A172 (cell line): ENCODE data around the gene CEP57L1. TPM values are rescaled to one million over a fixed set of nuclear protein-coding genes. Genes with fewer than 3 reads are reported as not detected.
"Not testable (repeated sequence)": the region's sequence is repeated elsewhere in the genome, so short reads cannot be mapped to it uniquely, and the experiment has no call there.

Source experiments
- DNase-seq: peaks from one replicate; pipeline ENCODE4 v3.0.0-alpha.2; 2015; ENCODE audit warnings: low spot score
- total RNA-seq: library from RNA; depleted of rRNA; stranded (reverse); fragments of >200 nt; shearing (Covaris generic); gene quantifications from 2 replicates; pipeline ENCODE4 v1.2.3, GENCODE V29; 2014

The CEP57L1 gene
- total RNA-seq, 1 experiment from 2014 or later, result 43.0 TPM

DNA sequence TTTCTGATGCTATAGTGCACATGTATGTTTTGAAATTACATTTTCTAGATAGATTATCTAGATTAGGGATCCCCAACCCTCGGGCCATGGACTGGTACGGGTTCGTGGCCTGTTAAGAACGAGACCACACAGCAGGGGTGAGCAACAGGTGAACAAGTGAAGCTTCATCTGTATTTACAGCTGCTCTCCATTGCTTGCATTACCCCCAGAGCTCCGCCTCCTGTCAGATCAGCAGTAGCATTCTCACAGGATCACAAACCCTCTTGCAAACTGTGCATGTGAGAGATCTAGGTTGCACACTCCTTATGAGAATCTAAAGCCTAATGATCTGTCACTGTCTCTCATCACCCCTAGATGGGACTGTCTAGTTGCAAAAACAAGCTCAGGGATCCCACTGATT, 10.4 kb downstream of the CEP57L1 start:
- no peak for DNase-seq

DNA sequence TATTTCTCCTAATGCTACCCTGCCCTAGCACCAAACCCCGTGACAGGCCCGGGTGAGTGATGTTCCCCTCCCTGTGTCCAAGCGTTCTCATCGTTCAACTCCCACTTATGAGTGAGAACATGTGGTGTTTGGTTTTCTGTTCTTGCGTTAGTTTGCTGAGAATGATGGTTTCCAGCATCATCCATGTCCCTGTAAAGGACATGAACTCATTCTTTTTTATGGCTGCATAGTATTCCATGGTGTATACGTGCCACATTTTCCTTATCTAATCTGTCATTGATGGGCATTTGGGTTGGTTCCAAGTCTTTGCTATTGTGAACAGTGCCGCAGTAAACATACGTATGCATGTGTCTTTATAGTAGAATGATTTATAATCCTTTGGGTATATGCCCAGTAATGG, 14.4 kb downstream of the CEP57L1 start:
- not testable (repeated sequence) for DNase-seq

DNA sequence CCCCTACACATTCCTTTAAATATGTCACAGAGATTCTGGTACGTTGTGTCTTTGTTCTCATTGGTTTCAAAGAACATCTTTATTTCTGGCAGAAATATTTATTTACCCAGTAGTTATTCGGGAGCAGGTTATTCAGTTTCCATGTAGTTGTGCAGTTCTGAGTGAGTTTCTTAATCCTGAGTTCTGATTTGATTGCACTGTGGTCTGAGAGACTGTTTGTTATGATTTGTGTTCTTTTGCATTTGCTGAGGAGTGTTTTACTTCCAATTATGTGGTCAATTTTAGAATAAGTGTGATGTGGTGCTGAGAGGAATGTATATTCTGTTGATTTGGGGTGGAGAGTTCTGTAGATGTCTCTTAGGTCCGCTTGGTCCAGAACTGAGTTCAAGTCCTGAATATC, 17.4 kb downstream of the CEP57L1 start:
- not testable (repeated sequence) for DNase-seq

DNA sequence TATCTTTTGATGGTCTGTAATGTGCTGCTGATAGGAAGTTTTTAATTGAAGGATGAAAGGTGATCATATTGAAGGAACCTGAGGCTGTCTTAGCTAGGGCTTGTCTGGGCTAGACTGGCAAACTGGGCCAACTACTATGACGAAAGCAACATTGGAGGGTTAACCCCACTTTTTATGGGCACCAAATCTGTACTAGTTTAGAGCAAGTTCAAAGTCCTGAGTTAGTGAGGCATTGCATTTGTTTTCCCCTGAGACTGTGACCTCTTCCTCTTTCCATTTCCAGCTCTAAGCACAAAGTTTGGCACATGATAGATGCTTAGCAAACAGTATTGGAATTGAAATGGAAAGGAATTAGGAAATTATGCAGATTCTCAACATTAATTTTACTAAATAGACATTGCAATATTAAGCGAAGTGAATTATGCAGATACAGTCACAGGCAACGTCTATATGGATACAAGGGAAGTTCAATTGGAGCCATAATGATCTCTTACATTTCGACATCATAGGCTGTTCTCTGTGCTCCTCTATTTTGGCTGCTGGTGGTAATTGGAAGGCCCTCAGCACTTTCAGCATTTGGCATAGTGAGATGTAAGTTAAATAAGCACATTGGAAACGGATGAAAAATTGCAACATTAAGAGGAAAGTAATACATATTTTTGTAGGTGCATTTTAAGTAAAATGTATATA, 22.2 kb downstream of the CEP57L1 start:
- no peak for DNase-seq

DNA sequence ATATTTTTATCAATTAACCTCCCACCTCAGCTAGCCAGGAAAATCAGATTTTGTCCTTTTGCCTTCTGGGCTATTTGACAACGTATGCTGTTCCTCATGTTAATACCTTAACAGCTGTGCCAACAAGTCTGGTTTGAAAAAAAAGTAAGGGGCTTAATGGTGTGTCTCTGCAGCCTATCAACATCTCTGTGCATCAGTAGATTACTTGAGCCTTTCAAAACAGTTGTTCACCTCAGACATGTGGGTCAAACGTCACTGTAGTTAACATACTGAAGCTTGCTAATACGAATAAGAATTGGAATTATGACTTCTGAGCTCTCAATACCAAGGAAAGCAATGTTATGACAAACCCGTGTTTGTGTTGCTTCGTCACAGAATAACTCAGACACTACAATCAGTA, 23.0 kb downstream of the CEP57L1 start:
- DNase-seq, result no peak

DNA sequence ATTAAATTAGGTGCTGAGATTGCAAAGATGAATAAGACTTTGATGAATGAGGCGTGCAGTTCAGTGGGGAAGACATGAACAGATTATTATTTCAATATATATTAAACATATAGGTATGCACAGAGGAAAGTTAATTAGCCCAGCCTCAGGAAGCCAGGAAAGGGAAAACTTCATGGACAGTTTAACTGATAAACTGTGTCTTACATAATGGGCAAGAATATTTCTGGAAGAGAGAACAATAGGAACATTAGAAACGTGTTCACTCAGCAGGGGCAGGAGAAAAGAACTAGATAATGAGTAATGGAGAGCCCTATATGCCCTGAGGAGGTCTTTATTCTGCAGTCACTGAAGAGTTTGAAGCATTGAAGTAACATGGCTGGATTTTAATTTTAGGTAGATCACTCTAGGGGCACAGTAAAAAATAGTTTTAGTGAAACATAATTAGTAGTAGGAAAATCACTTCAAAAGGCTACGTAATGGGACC, 23.6 kb downstream of the CEP57L1 start:
- DNase-seq, result no peak

DNA sequence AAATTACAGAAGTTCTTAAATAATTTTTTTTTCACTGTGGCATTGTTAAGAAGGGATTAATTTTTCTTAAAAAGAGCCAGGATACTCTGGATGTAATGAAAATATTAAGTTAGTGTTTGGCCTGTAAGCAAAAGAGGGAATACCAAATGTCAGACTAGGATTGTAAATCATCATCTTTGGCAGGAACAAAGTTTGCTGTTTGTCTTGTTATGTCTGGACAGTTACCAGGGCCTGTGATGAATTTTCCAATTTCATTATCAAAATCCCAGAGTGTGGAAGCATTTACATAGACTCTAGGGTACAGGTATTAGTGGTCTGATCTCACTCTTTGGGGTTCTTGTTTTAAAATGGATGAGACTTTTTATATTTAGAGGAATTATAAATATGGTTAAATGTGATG, 26.1 kb downstream of the CEP57L1 start:
- DNase-seq, result no peak

DNA sequence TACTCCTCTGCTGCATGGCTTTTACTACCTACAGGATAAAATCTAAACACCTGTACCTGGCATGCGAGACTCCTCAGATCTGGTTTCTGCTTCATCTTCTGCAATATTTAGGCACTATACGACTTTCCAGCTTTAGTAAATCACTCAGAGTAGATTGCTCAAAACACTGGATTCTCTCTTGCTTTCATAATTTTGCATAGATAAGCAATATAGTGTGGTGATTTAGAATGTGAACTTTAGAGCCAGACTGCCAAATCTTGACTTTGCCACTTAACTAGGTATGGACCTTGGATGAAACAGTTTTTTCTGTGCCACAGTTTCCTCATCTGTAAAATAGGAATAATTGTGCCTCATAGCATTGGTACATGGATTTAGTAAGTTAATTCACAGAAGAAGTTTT, 28.9 kb downstream of the CEP57L1 start:
- DNase-seq, result no peak

DNA sequence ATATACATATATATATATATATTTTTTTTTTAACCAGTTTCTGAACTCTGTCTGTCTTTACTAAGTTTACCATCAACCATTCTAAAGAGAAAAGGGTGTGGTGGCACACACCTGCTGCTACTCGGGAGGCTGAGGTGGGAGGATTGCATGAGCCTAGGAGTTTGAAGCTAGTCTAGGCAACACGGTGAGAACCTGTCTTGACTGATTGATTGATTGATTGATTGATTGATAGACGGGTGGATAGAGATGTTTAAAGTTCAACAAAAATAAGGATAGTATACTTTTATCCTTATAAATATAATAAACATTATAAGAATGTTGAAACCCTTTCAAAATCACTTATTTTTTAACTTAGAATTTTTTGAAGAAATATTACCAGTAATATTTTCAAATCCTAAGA, 30.2 kb downstream of the CEP57L1 start:
- no peak for DNase-seq

DNA sequence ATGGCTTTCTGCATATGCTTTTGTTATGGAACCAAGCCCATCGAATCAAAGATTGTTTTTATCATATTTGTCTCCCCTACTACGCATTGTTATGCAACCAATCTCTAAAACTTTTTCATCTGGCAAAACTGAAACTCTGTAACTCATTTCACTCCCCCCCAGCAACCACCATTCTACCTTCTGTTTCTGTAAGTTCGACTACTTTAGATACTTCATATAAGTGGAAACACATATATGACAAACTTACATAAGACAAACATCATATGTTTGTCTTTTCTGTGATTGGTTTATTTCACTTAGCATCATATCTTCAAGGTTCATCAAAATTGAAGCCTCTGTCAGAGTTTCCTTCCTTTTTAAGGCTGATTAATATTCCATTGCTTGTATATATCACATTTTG, 34.8 kb downstream of the CEP57L1 start:
- DNase-seq, result no peak

DNA sequence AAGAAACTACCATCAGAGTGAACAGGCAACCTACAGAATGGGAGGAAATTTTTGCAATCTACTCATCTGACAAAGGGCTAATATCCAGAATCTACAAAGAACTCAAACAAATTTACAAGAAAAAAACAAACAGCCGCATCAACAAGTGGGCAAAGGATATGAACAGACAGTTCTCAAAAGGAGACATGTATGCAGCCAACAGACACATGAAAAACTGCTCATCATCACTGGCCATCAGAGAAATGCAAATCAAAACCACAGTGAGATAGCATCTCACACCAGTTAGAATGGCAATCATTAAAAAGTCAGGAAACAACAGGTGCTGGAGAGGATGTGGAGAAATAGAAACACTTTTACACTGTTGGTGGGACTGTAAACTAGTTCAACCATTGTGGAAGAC, 40.3 kb downstream of the CEP57L1 start:
- DNase-seq, result not testable (repeated sequence)

DNA sequence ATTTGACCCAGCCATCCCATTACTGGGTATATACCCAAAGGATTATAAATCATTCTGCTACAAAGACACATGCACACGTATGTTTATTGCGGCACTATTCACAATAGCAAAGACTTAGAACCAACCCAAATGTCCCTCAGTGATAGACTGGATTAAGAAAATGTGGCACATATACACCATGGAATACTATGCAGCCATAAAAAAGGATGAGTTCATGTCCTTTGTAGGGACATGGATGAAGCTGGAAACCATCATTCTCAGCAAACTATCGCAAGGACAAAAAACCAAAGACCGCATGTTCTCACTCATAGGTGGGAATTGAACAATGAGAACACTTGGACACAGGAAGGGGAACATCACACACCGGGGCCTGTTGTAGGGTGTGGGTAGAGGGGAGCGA, 40.7 kb downstream of the CEP57L1 start:
- DNase-seq, result not testable (repeated sequence)

DNA sequence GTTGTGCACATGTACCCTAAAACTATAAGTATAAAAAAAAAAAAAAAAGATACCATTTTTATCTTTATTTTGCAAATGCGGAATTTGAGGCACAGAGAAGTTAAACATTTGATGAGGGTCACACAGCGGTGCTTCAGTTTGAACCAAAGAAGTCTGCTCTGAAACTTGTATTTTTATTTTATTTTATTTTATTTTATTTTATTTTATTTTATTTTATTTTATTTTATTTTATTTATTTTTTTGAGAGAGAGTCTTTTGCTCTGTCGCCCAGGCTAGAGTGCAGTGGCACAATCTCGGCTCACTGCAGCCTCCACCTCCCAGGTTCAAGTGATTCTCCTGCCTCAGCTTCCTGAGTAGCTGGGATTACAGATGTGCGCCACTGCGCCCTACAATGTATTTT, 41.2 kb downstream of the CEP57L1 start:
- DNase-seq, result not testable (repeated sequence)

DNA sequence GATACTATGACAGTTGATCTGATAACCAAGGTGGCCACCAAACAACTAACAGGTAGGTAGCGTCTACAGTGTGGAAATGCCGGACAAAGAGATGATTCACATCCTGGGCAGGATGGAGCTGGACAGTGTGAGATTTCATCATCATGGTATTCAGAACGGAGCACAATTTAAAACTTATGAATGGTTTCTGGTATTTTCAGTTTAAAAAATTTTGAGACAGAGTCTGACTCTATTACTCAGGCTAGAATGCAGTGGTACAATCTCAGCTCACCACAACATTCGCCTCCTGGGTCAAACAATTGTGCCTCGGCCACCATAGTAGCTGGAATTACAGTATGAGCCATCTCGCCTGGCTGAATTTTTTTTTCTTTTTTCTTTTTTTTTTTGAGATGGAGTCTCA, 43.8 kb downstream of the CEP57L1 start:
- DNase-seq, result peak; percentile 48

DNA sequence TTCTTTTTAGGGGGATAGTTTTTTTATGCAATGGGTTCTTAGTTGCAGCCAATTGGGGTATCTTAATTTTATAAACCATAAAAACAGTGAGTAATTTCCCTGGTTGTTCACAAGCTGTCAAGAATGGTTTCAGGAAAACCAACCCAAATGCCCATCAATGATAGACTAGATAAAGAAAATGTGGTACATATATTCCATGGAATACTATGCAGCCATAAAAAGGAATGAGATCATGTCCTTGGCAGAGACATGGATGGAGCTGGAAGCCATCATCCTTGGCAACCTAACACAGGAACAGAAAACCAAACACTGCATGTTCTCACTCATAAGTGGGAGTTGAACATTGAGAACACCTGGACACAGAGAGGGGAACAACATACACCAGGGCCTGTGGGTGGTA, 46.8 kb downstream of the CEP57L1 start:
- not testable (repeated sequence) for DNase-seq

DNA sequence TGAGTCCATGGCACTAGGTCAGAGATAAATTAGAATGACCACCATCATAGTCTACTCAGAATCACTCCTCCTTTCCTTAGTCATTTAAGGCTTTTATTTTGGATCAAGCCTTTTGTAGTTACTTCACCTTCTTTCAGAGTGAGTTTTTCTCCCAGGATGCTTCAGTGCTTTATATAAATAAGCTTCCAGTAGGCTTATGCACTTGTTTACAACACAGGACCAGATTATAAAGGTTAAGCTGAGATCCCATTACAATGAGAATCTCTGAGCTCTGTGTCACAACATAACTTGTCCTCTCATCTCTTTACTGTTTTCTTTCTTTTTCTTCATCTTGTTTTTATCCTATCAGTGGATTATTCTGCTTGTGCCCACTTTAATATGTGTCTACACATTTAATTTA, 47.9 kb downstream of the CEP57L1 start:
- no peak for DNase-seq

DNA sequence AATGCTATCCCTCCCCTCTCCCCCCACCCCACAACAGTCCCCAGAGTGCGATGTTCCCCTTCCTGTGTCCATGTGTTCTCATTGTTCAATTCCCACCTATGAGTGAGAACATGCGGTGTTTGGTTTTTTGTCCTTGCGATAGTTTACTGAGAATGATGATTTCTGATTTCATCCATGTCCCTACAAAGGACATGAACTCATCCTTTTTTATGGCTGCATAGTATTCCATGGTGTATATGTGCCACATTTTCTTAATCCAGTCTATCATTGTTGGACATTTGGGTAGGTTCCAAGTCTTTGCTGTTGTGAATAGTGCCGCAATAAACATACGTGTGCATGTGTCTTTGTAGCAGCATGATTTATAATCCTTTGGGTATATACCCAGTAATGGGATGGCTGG, 52.9 kb downstream of the CEP57L1 start:
- not testable (repeated sequence) for DNase-seq

DNA sequence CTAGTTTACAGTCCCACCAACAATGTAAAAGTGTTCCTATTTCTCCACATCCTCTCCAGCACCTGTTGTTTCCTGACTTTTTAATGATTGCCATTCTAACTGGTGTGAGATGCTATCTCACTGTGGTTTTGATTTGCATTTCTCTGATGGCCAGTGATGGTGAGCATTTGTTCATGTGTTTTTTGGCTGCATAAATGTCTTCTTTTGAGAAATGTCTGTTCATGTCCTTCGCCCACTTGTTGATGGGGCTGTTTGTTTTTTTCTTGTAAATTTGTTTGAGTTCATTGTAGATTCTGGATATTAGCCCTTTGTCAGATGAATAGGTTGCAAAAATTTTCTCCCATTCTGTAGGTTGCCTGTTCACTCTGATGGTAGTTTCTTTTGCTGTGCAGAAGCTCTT, 53.4 kb downstream of the CEP57L1 start:
- DNase-seq, result not testable (repeated sequence)

DNA sequence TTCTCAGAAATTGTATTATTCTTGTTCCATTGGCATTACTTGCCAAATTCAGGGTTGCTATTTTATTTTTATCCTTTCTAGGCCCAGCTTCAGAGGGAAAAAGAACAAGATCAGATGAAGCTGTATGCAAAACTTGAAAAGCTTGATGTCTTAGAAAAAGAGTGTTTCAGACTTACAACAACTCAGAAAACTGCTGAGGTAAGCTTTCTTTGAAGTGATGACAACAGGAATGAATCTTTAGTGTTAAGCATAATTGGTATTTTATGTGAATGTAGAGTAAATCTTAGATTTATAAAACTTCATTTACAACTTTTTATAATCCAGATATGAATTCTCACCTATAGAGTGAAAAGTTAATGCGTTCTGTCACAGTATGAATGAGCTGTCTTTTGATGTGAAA, 58.4 kb downstream of the CEP57L1 start:
- DNase-seq, result no peak

DNA sequence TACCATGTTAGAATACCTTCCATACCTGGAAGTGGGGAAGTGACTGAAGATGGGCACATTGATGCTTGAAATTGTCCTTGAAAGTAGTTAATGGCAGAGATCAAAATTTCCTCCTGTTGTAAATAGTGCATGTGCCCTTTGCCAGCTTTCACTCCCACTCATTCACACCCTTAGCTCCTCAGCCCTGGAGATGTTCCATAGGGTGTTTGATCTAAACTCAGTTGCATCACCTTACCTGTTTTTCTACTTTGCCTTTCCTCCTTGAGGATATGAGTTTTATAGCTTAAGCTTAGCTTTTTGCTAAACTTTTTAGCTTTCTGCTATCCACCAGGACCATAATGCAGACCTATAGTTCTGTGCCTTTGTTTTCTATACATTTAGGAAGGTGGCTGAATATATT, 69.0 kb downstream of the CEP57L1 start:
- no peak for DNase-seq

DNA sequence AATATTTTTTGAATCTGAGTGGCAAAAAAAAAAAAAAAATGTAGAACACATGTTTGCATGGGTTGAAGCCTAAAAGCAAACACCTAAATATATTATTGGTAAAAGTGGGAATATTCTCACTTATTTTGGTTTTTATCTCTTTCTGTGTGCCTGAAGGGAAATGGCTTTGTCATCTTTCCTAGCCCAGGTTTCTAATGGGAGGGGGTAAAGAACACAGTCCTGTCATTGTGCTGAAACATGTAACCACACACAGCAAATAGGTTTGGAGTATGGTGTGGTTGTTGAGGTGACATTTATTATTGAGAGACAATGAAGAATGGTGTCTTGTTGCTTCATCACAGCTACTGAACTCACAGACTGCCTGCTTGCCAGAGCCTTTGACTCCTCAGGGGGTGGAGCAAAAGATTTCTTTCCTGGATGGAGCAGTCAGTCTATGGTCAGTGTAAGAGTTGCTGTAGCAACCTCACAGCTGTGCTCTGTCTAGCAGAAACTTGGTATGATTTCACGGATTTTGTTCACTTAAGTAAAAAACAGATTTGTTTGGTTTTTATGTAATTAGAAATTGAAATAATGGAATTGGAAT, 70.2 kb downstream of the CEP57L1 start:
- peak; percentile 43 for DNase-seq

DNA sequence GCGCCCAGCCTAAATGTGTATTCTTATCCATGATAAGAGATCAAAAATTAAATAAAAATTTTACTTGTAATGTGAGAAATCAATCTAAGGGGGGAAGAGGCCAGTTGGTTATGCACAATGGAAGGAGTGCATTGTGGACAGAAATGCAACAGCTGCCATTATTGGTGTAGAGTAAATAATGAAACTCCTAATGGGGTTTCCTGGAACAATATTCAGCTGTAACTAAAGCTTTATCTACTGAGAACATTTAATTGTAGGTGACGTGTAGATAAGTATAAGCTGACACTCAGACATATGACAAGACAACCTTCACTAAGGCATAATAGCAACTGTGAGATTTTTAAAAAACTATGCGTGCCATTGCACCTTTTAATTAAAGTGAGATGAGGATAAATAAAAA, 71.4 kb downstream of the CEP57L1 start:
- no peak for DNase-seq

DNA sequence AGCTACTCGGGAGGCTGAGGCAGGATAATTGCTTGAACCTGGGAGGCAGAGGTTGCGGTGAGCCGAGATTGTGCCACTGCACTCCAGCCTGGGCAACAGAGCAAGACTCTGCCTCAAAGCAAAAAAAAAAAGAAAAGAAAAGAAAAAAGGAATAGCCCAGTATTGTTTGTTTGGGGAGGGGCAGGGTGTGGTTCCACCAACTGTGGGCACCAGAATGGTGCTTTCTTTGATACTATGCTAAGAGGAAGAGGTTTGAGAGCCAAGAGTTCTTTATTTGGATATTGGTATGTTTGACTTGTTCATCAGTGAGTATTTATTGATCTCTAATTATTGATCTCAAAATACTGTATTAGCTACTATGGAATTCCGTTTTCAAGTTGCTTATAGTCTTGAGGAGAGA, 72.3 kb downstream of the CEP57L1 start:
- DNase-seq, result no peak

DNA sequence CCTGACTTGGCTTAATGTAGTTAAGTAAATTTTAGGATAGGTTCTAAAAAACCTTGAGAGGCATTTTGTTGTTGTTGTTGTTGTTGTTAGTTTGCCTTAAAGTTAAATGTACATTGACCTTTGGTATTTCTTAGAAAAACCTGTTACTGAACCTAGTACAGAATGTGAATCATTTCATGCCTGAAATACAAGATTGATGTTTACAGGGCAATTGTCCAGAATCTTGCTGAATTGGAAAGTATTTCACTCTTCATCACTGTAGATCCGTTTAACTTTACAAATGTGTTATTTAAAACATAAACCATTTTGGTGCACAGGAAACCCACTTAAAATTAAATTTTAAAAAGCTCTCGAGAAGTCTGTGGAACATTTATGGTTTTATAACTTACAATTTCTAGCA, 75.0 kb downstream of the CEP57L1 start:
- DNase-seq, result no peak
